Astrocyte (in vitro differentiated cells and primary cell): ENCODE data around the gene BAHCC1. TPM values are rescaled to one million over a fixed set of nuclear protein-coding genes. Genes with fewer than 3 reads are reported as not detected.
"Not testable (repeated sequence)": the region's sequence is repeated elsewhere in the genome, so short reads cannot be mapped to it uniquely, and the experiment has no call there.

Experiments
- DNase-seq: peaks from one replicate; pipeline ENCODE4 v3.0.0-alpha.2; 2010; ENCODE audit warnings: low read depth
- FAIRE-seq: peaks from 2 replicates; lab custom pipeline; 2011; peaks lifted over from hg19 to GRCh38; lab: Jason Lieb, UNC
- H2AFZ ChIP-seq: 2 replicates; pipeline ENCODE4 v1.6.0; 2012; ENCODE audit warnings: low read depth, low read length, inconsistent platforms
- H3K27ac ChIP-seq: 2 replicates; pipeline ENCODE4 v1.5.1; 2011; ENCODE audit warnings: low read depth, low read length, inconsistent platforms
- H3K27me3 ChIP-seq: 2 replicates; pipeline ENCODE4 v1.6.0; 2011; ENCODE audit warnings: low read length, inconsistent platforms; ENCODE audit not compliant: insufficient read depth
- H3K36me3 ChIP-seq: 2 replicates; pipeline ENCODE4 v1.5.1; 2011; ENCODE audit warnings: low read length, inconsistent platforms; ENCODE audit not compliant: insufficient read depth
- H3K4me1 ChIP-seq: 2 replicates; pipeline ENCODE4 v1.5.1; 2011; ENCODE audit warnings: low read length, inconsistent platforms; ENCODE audit not compliant: insufficient read depth
- H3K4me2 ChIP-seq: 2 replicates; pipeline ENCODE4 v1.6.0; 2012; ENCODE audit warnings: low read length, inconsistent platforms
- H3K4me3 ChIP-seq: 2 replicates; pipeline ENCODE4 v1.5.1; 2011; ENCODE audit warnings: low read depth, mild to moderate bottlenecking, low read length, inconsistent platforms; ENCODE audit not compliant: insufficient read depth
- H3K79me2 ChIP-seq: 2 replicates; pipeline ENCODE4 v1.6.0; 2012; ENCODE audit warnings: mild to moderate bottlenecking, low read length, inconsistent platforms; ENCODE audit not compliant: insufficient read depth
- H3K9ac ChIP-seq: 2 replicates; pipeline ENCODE4 v1.6.0; 2012; ENCODE audit warnings: mild to moderate bottlenecking, low read length, inconsistent platforms
- H3K9me3 ChIP-seq: 2 replicates; pipeline ENCODE4 v1.5.1; 2012; ENCODE audit warnings: low read depth, mild to moderate bottlenecking, low read length, inconsistent platforms; ENCODE audit not compliant: insufficient read depth
- H4K20me1 ChIP-seq: 2 replicates; pipeline ENCODE4 v1.6.0; 2012; ENCODE audit warnings: low read length, inconsistent platforms; ENCODE audit not compliant: insufficient read depth
- H3K27ac Mint-ChIP-seq: one replicate; pipeline ENCODE4 v1.8.0; 2021; ENCODE audit warnings: mild to moderate bottlenecking, mixed read lengths; ENCODE audit not compliant: unreplicated experiment
- H3K27me3 Mint-ChIP-seq: one replicate; pipeline ENCODE4 v1.8.0; 2021; ENCODE audit warnings: low read depth, mixed read lengths; ENCODE audit not compliant: unreplicated experiment
- H3K36me3 Mint-ChIP-seq: one replicate; pipeline ENCODE4 v1.8.0; 2021; ENCODE audit warnings: low read depth, mixed read lengths; ENCODE audit not compliant: unreplicated experiment
- H3K4me1 Mint-ChIP-seq: one replicate; pipeline ENCODE4 v1.8.0; 2021; ENCODE audit warnings: low read depth, mixed read lengths; ENCODE audit not compliant: unreplicated experiment
- H3K4me3 Mint-ChIP-seq: one replicate; pipeline ENCODE4 v1.8.0; 2021; ENCODE audit warnings: mild to moderate bottlenecking, moderate library complexity, mixed read lengths; ENCODE audit not compliant: unreplicated experiment
- H3K9me3 Mint-ChIP-seq: one replicate; pipeline ENCODE4 v1.8.0; 2021; ENCODE audit warnings: mild to moderate bottlenecking, mixed read lengths; ENCODE audit not compliant: unreplicated experiment
- CTCF ChIP-seq: IDR thresholded peaks from 2 replicates; pipeline ENCODE4 v1.5.1; 2011; ENCODE audit warnings: low read depth, mild to moderate bottlenecking, inconsistent platforms, low read length, moderate library complexity; ENCODE audit not compliant: insufficient read depth
- EZH2 ChIP-seq: IDR thresholded peaks from 2 replicates; pipeline ENCODE4 v1.6.1; 2012; ENCODE audit warnings: mild to moderate bottlenecking, low read length, inconsistent platforms; ENCODE audit not compliant: insufficient read depth
- total RNA-seq: library from RNA; stranded (reverse); gene quantifications from 2 replicates; pipeline ENCODE4 v1.2.1, GENCODE V29; 2021

The BAHCC1 gene
- total RNA-seq, 1 donor from 2014 or later, result 18.5 TPM

GRCh38 chr17:81354252-81354953 lies 40.9 kb upstream of the BAHCC1 start:
- no peak for FAIRE-seq
- H3K27ac Mint-ChIP-seq, result no peak overlapping the region

GRCh38 chr17:81354954-81355347 lies 40.3 kb upstream of the BAHCC1 start:
- TF ChIP-seq EZH2 (no peak), CTCF (no peak)
- Mint-ChIP-seq H3K9me3 (no peaks in the 10 kb centered on the region), H3K27ac (no peak overlapping the region)

More at GRCh38 chr17:81354252-81354953, 40.9 kb upstream of the BAHCC1 start:
- no peak for DNase-seq
- no peak overlapping the region for H3K4me2 ChIP-seq
- H2AFZ ChIP-seq, result no peak overlapping the region
- H3K36me3 ChIP-seq, result no peaks in the 10 kb centered on the region
- no peaks in the 10 kb centered on the region for H3K9me3 ChIP-seq
- TF ChIP-seq EZH2 (no peak), CTCF (no peak)
- peaks cover 13% of the 10 kb centered on the region for H3K4me1 Mint-ChIP-seq
- H3K9me3 Mint-ChIP-seq, result no peaks in the 10 kb centered on the region
- H3K27ac ChIP-seq, result no peak overlapping the region
- H3K9ac ChIP-seq, result no peak overlapping the region
- no peaks in the 10 kb centered on the region for H4K20me1 ChIP-seq
- H3K27me3 ChIP-seq, result peaks cover 11% of the 10 kb centered on the region
- H3K27me3 Mint-ChIP-seq, result peaks cover 8% of the 10 kb centered on the region
- peaks cover 8% of the 10 kb centered on the region for H3K4me1 ChIP-seq
- H3K4me3 Mint-ChIP-seq, result no peak overlapping the region
- no peaks in the 10 kb centered on the region for H3K36me3 Mint-ChIP-seq
- H3K79me2 ChIP-seq, result no peaks in the 10 kb centered on the region
- no peak overlapping the region for H3K4me3 ChIP-seq

GRCh38 chr17:81359218-81359617 lies 36.0 kb upstream of the BAHCC1 start:
- Histone ChIP-seq H3K4me1 (peaks cover 4% of the 10 kb centered on the region), H3K27ac (no peak overlapping the region), H3K27me3 (peaks cover 24% of the 10 kb centered on the region), H4K20me1 (no peaks in the 10 kb centered on the region), H3K4me2 (no peak overlapping the region), H3K79me2 (no peaks in the 10 kb centered on the region), H3K4me3 (no peak overlapping the region), H3K9ac (no peak overlapping the region), H2AFZ (no peak overlapping the region), H3K9me3 (no peaks in the 10 kb centered on the region), H3K36me3 (no peaks in the 10 kb centered on the region)
- no peak for DNase-seq
- no peak for FAIRE-seq
- Mint-ChIP-seq H3K27me3 (peaks cover 11% of the 10 kb centered on the region), H3K27ac (no peak overlapping the region), H3K4me3 (no peak overlapping the region), H3K4me1 (peaks cover 14% of the 10 kb centered on the region), H3K9me3 (no peaks in the 10 kb centered on the region), H3K36me3 (no peaks in the 10 kb centered on the region)
- TF ChIP-seq CTCF (no peak), EZH2 (no peak)

More at GRCh38 chr17:81354954-81355347, 40.3 kb upstream of the BAHCC1 start:
- no peak overlapping the region for H3K9ac ChIP-seq
- no peak for FAIRE-seq
- DNase-seq, result no peak
- peaks cover 11% of the 10 kb centered on the region for H3K27me3 ChIP-seq
- no peak overlapping the region for H3K27ac ChIP-seq
- peaks cover 3% of the 10 kb centered on the region for H3K4me1 ChIP-seq
- H3K36me3 Mint-ChIP-seq, result no peaks in the 10 kb centered on the region
- H3K36me3 ChIP-seq, result no peaks in the 10 kb centered on the region
- no peak overlapping the region for H3K4me3 Mint-ChIP-seq
- H3K27me3 Mint-ChIP-seq, result peaks cover 8% of the 10 kb centered on the region
- H3K79me2 ChIP-seq, result no peaks in the 10 kb centered on the region
- no peaks in the 10 kb centered on the region for H4K20me1 ChIP-seq
- no peak overlapping the region for H3K4me3 ChIP-seq
- no peaks in the 10 kb centered on the region for H3K9me3 ChIP-seq
- H3K4me1 Mint-ChIP-seq, result peaks cover 10% of the 10 kb centered on the region
- no peak overlapping the region for H3K4me2 ChIP-seq
- H2AFZ ChIP-seq, result no peak overlapping the region

GRCh38 chr17:81362001-81362400 lies 33.3 kb upstream of the BAHCC1 start:
- FAIRE-seq, H3K27ac Mint-ChIP-seq, H3K9ac ChIP-seq, H3K36me3 ChIP-seq, H3K27ac ChIP-seq, DNase-seq, H2AFZ ChIP-seq, H3K9me3 ChIP-seq, H3K36me3 Mint-ChIP-seq, H3K9me3 Mint-ChIP-seq, H3K4me3 Mint-ChIP-seq, H3K4me2 ChIP-seq, H3K79me2 ChIP-seq, H4K20me1 ChIP-seq, H3K4me3 ChIP-seq, H3K4me1 Mint-ChIP-seq: not testable (repeated sequence)
- Histone ChIP-seq H3K4me1 (peaks cover 22% of the 10 kb centered on the region), H3K27me3 (peaks cover 28% of the 10 kb centered on the region)
- peaks cover 28% of the 10 kb centered on the region for H3K27me3 Mint-ChIP-seq
